Ovary (tissue), 3 donors: ENCODE measurements around the gene CCDC57.

Source experiments
- CTCF ChIP-seq, 3 donors: fragments of 450-650 bp in 2 of 3; fragments of 200-600 bp in 1 of 3; IDR thresholded peaks; one replicate each; pipeline versions ENCODE4 v1.5.1 to v1.8.0; 2016 to 2022; ENCODE audit warnings: antibody characterized with exemption in 3 of 3, mild to moderate bottlenecking in 1 of 3
- POLR2A ChIP-seq: fragments of 450-650 bp; IDR thresholded peaks from one replicate; pipeline ENCODE4 v1.6.1; 2017; ENCODE audit warnings: antibody characterized with exemption, mild to moderate bottlenecking, moderate library complexity
- donor health status: DM: no; HTN: no; CAD: no.

GRCh38 chr17:82060614-82061013 is 152.0 kb downstream of the CCDC57 start:
- TF ChIP-seq CTCF (IDR thresholded peaks at IDR 0.05) = no peak
- TF ChIP-seq POLR2A = no peak
